HFF-Myc (cell line): ENCODE results near the gene TRPM5.

Source experiments
- DNase-seq: peaks from one replicate; pipeline ENCODE4 v3.0.0-alpha.2; 2011; ENCODE audit warnings: low read depth; ENCODE audit errors: extremely low read depth
- H3K4me3 ChIP-seq: replicated peaks from 2 replicates; pipeline ENCODE4 v1.5.1; 2011; ENCODE audit warnings: low read depth, mild to moderate bottlenecking, control low read depth, low read length
- CTCF ChIP-seq: IDR thresholded peaks from 2 replicates; pipeline ENCODE4 v1.5.1; 2012; ENCODE audit warnings: mild to moderate bottlenecking, low read depth, low read length, control low read depth; ENCODE audit errors: missing control alignments

TRPM5 gene

GRCh38 chr11:2450321-2451041 is 6.2 kb upstream of the TRPM5 start:
- DNase-seq, result no peak
- TF ChIP-seq CTCF, result no peak
- no peak overlapping the region for H3K4me3 ChIP-seq

- no peak for TF ChIP-seq CTCF
- DNase-seq, result no peak
- no peak overlapping the region for H3K4me3 ChIP-seq
Measured at GRCh38 chr11:2449548-2450320, 5.4 kb upstream of the TRPM5 start.

GRCh38 chr11:2448661-2449547 is 4.6 kb upstream of the TRPM5 start:
- DNase-seq, result no peak
- TF ChIP-seq CTCF, result no peak
- no peak overlapping the region for H3K4me3 ChIP-seq

GRCh38 chr11:2447951-2448650 is 3.8 kb upstream of the TRPM5 start:
- TF ChIP-seq CTCF, result no peak
- H3K4me3 ChIP-seq, result no peak overlapping the region
- DNase-seq, result no peak

- no peak for DNase-seq
- no peak for TF ChIP-seq CTCF
- H3K4me3 ChIP-seq, result no peak overlapping the region
Measured at GRCh38 chr11:2447253-2447950, 3.1 kb upstream of the TRPM5 start.
